Activated naive CD4-positive, alpha-beta T cell treated with anti-CD3 and anti-CD28 coated beads, Interleukin-2, amount 50 U/mL, for 24 hours (primary cell): ENCODE results near the gene ZNF639.
"Not testable (repeated sequence)": the region's sequence is repeated elsewhere in the genome, so short reads cannot be mapped to it uniquely, and the experiment has no call there.

Source experiments
- H3K27ac Mint-ChIP-seq: one replicate; pipeline ENCODE4 v1.8.0; 2021; ENCODE audit warnings: mild to moderate bottlenecking, mixed read lengths
- H3K27me3 Mint-ChIP-seq: one replicate; pipeline ENCODE4 v1.8.0; 2021; ENCODE audit warnings: mixed read lengths
- H3K36me3 Mint-ChIP-seq: one replicate; pipeline ENCODE4 v1.8.0; 2021; ENCODE audit warnings: mixed read lengths
- H3K4me1 Mint-ChIP-seq: one replicate; pipeline ENCODE4 v1.8.0; 2021; ENCODE audit warnings: mixed read lengths
- H3K4me3 Mint-ChIP-seq: one replicate; pipeline ENCODE4 v1.8.0; 2021; ENCODE audit warnings: mild to moderate bottlenecking, mixed read lengths
- H3K9me3 Mint-ChIP-seq: one replicate; pipeline ENCODE4 v1.8.0; 2021; ENCODE audit warnings: mixed read lengths

ZNF639 gene

DNA sequence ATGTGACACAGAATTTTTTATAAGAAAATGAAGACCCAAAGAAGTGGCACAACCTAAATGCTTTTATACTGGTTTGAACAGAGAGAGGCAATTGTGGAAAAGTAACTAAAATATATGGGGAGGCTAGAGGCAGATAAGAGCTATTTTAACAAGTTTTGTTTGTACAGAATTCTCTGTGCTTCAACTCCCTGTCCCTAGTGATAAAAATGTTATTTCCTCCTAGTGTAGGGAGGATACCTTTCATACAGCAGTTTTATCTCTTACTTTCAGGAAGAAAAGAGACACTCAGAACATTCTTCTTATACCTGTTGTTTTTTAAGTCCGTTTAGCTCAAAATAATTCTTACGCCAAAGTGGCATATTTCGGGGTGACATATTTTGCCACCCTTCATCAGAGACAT, 21.2 kb upstream of the ZNF639 start:
- Mint-ChIP-seq H3K4me3 (no peak overlapping the region), H3K36me3 (no peaks in the 10 kb centered on the region), H3K4me1 (no peaks in the 10 kb centered on the region)

DNA sequence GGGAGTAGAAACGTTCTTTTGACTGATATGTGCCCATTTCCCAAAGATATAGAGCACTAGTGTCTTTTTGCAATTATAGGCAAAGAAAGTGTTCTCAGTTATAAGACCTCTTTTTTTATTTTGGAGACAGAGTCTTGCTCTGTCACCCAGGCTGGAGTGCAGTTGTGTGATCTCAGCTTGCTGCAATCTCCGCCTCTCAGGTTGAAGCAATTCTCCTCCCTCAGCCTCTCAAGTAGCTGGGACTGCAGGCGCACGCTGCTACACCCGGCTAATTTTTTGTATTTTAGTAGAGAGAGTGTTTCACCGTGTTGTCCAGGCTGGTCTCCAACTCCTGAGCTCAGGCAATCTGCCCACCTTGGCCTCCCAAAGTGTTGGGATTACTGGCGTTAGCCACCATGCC, 20.7 kb upstream of the ZNF639 start:
- H3K4me1 Mint-ChIP-seq = no peaks in the 10 kb centered on the region
- no peaks in the 10 kb centered on the region for H3K9me3 Mint-ChIP-seq
- no peaks in the 10 kb centered on the region for H3K36me3 Mint-ChIP-seq
- H3K27me3 Mint-ChIP-seq = no peaks in the 10 kb centered on the region
- no peak overlapping the region for H3K27ac Mint-ChIP-seq
- no peak overlapping the region for H3K4me3 Mint-ChIP-seq

More for the DNA sequence above, 21.2 kb upstream of the ZNF639 start:
- Mint-ChIP-seq H3K27ac (no peak overlapping the region), H3K9me3 (no peaks in the 10 kb centered on the region), H3K27me3 (peaks cover 2% of the 10 kb centered on the region)

- Mint-ChIP-seq H3K27ac (no peak overlapping the region), H3K9me3 (no peaks in the 10 kb centered on the region), H3K36me3 (no peaks in the 10 kb centered on the region), H3K4me3 (no peak overlapping the region), H3K4me1 (no peaks in the 10 kb centered on the region), H3K27me3 (no peaks in the 10 kb centered on the region)
Observed at GRCh38 chr3:179304605-179305004, 18.2 kb upstream of the ZNF639 start.

GRCh38 chr3:179307362-179307761, 15.5 kb upstream of the ZNF639 start:
- H3K27me3 Mint-ChIP-seq, H3K4me3 Mint-ChIP-seq, H3K4me1 Mint-ChIP-seq, H3K36me3 Mint-ChIP-seq, H3K9me3 Mint-ChIP-seq, H3K27ac Mint-ChIP-seq: not testable (repeated sequence)

- Mint-ChIP-seq H3K4me1 (no peaks in the 10 kb centered on the region), H3K9me3 (no peaks in the 10 kb centered on the region), H3K27me3 (peaks cover 2% of the 10 kb centered on the region), H3K36me3 (no peaks in the 10 kb centered on the region), H3K4me3 (no peak overlapping the region), H3K27ac (no peak overlapping the region)
Observed at GRCh38 chr3:179308001-179308400, 14.8 kb upstream of the ZNF639 start.

- no peaks in the 10 kb centered on the region for H3K36me3 Mint-ChIP-seq
- no peaks in the 10 kb centered on the region for H3K4me1 Mint-ChIP-seq
- H3K27ac Mint-ChIP-seq = no peak overlapping the region
- no peaks in the 10 kb centered on the region for H3K9me3 Mint-ChIP-seq
- H3K27me3 Mint-ChIP-seq = peaks cover 2% of the 10 kb centered on the region
- H3K4me3 Mint-ChIP-seq = no peak overlapping the region
Observed at GRCh38 chr3:179309225-179310078, 13.4 kb upstream of the ZNF639 start.

DNA sequence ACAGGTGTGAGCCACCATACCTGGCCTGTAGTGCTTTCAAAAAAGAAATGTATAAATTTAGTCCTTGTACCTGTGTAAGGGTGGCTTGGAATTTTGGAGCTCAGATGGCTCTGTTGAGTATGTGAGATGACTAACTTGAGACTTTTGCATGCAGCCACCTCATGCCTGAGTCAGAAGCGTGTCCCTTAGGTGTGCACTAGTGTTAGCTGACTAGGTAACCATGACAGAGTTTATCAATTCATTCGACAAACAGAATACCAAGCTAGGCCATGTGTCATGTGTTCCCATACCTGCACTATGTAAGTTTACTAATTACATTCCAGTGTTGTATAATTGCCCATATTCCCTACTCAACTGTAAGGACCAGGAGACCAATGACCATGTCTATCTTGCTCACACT, 4.0 kb upstream of the ZNF639 start:
- Mint-ChIP-seq H3K27ac (no peak overlapping the region), H3K36me3 (no peaks in the 10 kb centered on the region), H3K9me3 (no peaks in the 10 kb centered on the region), H3K27me3 (no peaks in the 10 kb centered on the region), H3K4me3 (no peak overlapping the region), H3K4me1 (peaks cover 23% of the 10 kb centered on the region)

DNA sequence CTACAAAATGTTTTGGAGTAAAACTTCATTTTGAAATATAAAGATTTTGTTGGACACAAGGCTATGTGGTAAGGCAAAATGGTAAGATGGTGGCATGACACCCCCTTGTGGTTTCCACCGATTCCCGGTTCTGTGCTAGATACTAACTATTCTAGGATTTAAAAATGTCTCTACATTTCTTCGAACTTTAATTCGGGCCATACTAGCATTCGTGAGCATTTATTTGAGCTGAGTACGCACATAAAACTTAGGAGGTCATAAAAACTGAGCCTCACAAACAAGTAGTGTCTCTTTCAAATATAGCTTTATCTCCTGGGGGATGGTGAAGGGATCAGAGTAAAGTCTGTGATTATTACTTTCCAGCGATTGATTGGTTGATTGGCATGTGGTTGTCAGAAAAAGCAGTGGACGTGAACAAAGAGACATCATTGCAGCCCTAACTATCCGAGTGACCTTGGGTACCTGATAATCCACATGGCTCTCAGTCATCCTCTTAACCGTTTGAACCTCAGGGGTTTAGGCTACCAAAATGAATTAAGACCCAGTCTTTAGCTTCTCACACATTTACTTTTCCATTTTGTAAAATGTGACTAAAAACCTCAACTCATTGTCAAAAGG, 1.1 kb upstream of the ZNF639 start:
- no peaks in the 10 kb centered on the region for H3K27me3 Mint-ChIP-seq
- no peaks in the 10 kb centered on the region for H3K36me3 Mint-ChIP-seq
- no peaks in the 10 kb centered on the region for H3K9me3 Mint-ChIP-seq
- peak overlapping the region; percentile 78 for H3K27ac Mint-ChIP-seq
- peaks cover 29% of the 10 kb centered on the region for H3K4me1 Mint-ChIP-seq
- peak overlapping the region; percentile 78 for H3K4me3 Mint-ChIP-seq

DNA sequence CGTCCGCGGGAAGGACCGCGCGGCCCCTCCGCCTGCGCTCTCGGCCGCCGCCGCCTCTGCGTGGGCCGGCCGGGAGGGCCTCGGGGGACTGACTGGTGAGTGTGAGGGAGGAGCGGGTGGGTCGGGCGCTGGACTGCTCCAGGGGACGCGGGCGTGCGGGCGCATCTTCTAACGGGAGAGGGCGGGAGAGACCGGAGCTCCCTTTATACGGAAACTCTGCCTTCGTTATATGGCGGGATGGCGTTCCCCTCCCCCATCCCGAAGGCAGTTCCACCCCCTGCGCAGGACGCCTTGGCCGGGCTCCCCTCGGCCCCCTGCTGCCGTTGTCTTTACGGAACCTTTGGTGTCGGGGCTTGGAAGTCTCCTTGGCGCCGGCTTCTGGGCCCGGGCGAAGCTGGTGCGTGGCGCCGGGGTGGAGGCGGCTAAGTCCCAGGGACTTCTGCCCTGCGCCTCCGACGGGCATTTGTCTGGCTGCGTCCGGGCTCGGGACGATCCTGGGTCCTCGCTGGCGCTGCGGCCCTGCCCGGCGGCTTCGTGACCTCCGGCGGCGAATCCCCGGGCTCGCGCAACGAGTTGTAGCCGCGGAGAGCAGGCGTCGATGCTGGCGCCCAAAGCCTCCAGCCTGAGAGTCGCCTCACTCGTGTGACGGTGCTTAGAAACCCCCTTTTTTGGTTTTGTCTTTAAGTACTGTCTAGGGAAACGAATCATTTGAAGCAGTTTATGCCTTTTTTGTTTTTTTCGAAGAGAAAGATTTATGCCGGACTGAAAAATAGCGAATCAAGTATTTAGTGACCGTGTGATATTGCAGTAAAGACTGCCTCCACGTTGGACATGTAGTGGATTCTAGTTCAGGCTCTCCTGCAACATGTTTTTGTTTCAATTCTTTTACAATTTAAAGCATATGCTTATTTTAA, 623 bp downstream of the ZNF639 start:
- no peaks in the 10 kb centered on the region for H3K27me3 Mint-ChIP-seq
- H3K9me3 Mint-ChIP-seq = no peaks in the 10 kb centered on the region
- H3K27ac Mint-ChIP-seq = peak overlapping the region; percentile 97
- peaks cover 36% of the 10 kb centered on the region for H3K4me1 Mint-ChIP-seq
- H3K4me3 Mint-ChIP-seq = peak overlapping the region; percentile 97
- peaks cover 4% of the 10 kb centered on the region for H3K36me3 Mint-ChIP-seq

- Mint-ChIP-seq H3K27ac (peak overlapping the region; percentile 97), H3K4me1 (peaks cover 36% of the 10 kb centered on the region), H3K9me3 (no peaks in the 10 kb centered on the region), H3K27me3 (no peaks in the 10 kb centered on the region), H3K36me3 (peaks cover 5% of the 10 kb centered on the region), H3K4me3 (peak overlapping the region; percentile 97)
Observed at GRCh38 chr3:179324270-179324754, 1.5 kb downstream of the ZNF639 start.

GRCh38 chr3:179330438-179330837, 7.6 kb downstream of the ZNF639 start:
- Mint-ChIP-seq H3K36me3 (peaks cover 17% of the 10 kb centered on the region), H3K27me3 (no peaks in the 10 kb centered on the region), H3K27ac (no peak overlapping the region), H3K4me3 (no peak overlapping the region), H3K4me1 (peaks cover 11% of the 10 kb centered on the region), H3K9me3 (no peaks in the 10 kb centered on the region)

GRCh38 chr3:179332240-179332639, 9.4 kb downstream of the ZNF639 start:
- no peak overlapping the region for H3K4me3 Mint-ChIP-seq
- H3K9me3 Mint-ChIP-seq = no peaks in the 10 kb centered on the region
- H3K4me1 Mint-ChIP-seq = peaks cover 11% of the 10 kb centered on the region
- H3K36me3 Mint-ChIP-seq = peaks cover 17% of the 10 kb centered on the region
- H3K27me3 Mint-ChIP-seq = no peaks in the 10 kb centered on the region
- no peak overlapping the region for H3K27ac Mint-ChIP-seq

GRCh38 chr3:179333084-179333483, 10.3 kb downstream of the ZNF639 start:
- Mint-ChIP-seq H3K4me1 (peaks cover 4% of the 10 kb centered on the region), H3K27me3 (no peaks in the 10 kb centered on the region), H3K36me3 (peaks cover 13% of the 10 kb centered on the region), H3K9me3 (no peaks in the 10 kb centered on the region), H3K4me3 (no peak overlapping the region), H3K27ac (no peak overlapping the region)

- H3K27ac Mint-ChIP-seq = no peak overlapping the region
- H3K9me3 Mint-ChIP-seq = no peaks in the 10 kb centered on the region
- no peak overlapping the region for H3K4me3 Mint-ChIP-seq
- H3K36me3 Mint-ChIP-seq = peaks cover 14% of the 10 kb centered on the region
- peaks cover 4% of the 10 kb centered on the region for H3K4me1 Mint-ChIP-seq
- H3K27me3 Mint-ChIP-seq = no peaks in the 10 kb centered on the region
Observed at GRCh38 chr3:179336345-179336929, 13.6 kb downstream of the ZNF639 start.
